Measurements from ENCODE around the gene LY6G6C. TPM values are rescaled to one million over a fixed set of nuclear protein-coding genes. Genes with fewer than 3 reads are reported as not detected.

The LY6G6C gene
- total and polyA plus RNA-seq, 2 of the 13 experiments (the other 11 are each of a cell fraction or from before 2014, with no cell fraction given) = 0.15 TPM; not detected in 1

- no peak for TF ChIP-seq RERE (CRISPR knock-in tag; IDR thresholded peaks at IDR 0.05; ENCODE audit: low read depth)
- TF ChIP-seq RELA (CRISPR knock-in tag; IDR thresholded peaks at IDR 0.05) = 0 out of 2 replicates have a peak, but pooled peaks have one; percentile 13
- TF ChIP-seq HCFC1 (IDR thresholded peaks at IDR 0.05; ENCODE audit: low read depth, low read length) = no peak
- TF ChIP-seq LCORL (IDR thresholded peaks at IDR 0.05) = no peak
- no peak for TF ChIP-seq LCORL (CRISPR knock-in tag; IDR thresholded peaks at IDR 0.05)
- 0 out of 2 replicates have a peak, but pooled peaks have one; percentile 64 for TF ChIP-seq HBP1 (CRISPR knock-in tag; IDR thresholded peaks at IDR 0.05; ENCODE audit: low read depth)
- TF ChIP-seq IKZF1 (IDR thresholded peaks at IDR 0.05) = no peak
- TF ChIP-seq RFXAP (CRISPR knock-in tag; IDR thresholded peaks at IDR 0.05; ENCODE audit: borderline replicate concordance) = no peak
- TF ChIP-seq ZNF160 (CRISPR knock-in tag; IDR thresholded peaks at IDR 0.05) = no peak
- TF ChIP-seq MLXIP (CRISPR knock-in tag; IDR thresholded peaks at IDR 0.05; ENCODE audit: borderline replicate concordance) = no peak
- no peak for TF ChIP-seq DBP (CRISPR knock-in tag; IDR thresholded peaks at IDR 0.05; ENCODE audit: not compliant biosample characterization)
- 0 out of 4 replicates have a peak, but pooled peaks of 1 of the 2 experiments have one; percentile 1 for TF ChIP-seq POLR2A (IDR thresholded peaks at IDR 0.05; ENCODE audit: insufficient read depth in 1 of 2, low read depth in 2 of 2, low read length in 2 of 2)
- no peak for TF ChIP-seq ETV5 (CRISPR knock-in tag; IDR thresholded peaks at IDR 0.05; ENCODE audit: borderline replicate concordance)
- TF ChIP-seq ZBTB42 (CRISPR knock-in tag; IDR thresholded peaks at IDR 0.05) = no peak; the same call in 1 of the 2 replicates
- peak; percentile 54; the same call in 1 of the 2 replicates for TF ChIP-seq ZNF441 (CRISPR knock-in tag; IDR thresholded peaks at IDR 0.05; ENCODE audit: borderline replicate concordance)
- no peak for TF ChIP-seq ZNF333 (CRISPR knock-in tag; IDR thresholded peaks at IDR 0.05; ENCODE audit: borderline replicate concordance)
- TF ChIP-seq ARHGAP35 (CRISPR knock-in tag; IDR thresholded peaks at IDR 0.05; ENCODE audit: borderline replicate concordance) = no peak
- no peak for TF ChIP-seq ZNF670 (CRISPR knock-in tag; IDR thresholded peaks at IDR 0.05; ENCODE audit: borderline replicate concordance)
- 0 out of 2 replicates have a peak, but pooled peaks have one; percentile 8 for TF ChIP-seq ZNF263 (CRISPR knock-in tag; IDR thresholded peaks at IDR 0.05)
- TF ChIP-seq RCOR2 (CRISPR knock-in tag; IDR thresholded peaks at IDR 0.05) = no peak
- TF ChIP-seq FOXP1 (IDR thresholded peaks at IDR 0.05) = no peak
- no peak for TF ChIP-seq FOXP1 (CRISPR knock-in tag; IDR thresholded peaks at IDR 0.05)
Observed at GRCh38 chr6:31734247-31734820, 12.8 kb upstream of the LY6G6C start (continued).

Data from HepG2 (cell line).